ENCODE measurements around the gene NCAN.
"Not testable (repeated sequence)": the region's sequence is repeated elsewhere in the genome, so short reads cannot be mapped to it uniquely, and the experiment has no call there.

Gene NCAN

DNA sequence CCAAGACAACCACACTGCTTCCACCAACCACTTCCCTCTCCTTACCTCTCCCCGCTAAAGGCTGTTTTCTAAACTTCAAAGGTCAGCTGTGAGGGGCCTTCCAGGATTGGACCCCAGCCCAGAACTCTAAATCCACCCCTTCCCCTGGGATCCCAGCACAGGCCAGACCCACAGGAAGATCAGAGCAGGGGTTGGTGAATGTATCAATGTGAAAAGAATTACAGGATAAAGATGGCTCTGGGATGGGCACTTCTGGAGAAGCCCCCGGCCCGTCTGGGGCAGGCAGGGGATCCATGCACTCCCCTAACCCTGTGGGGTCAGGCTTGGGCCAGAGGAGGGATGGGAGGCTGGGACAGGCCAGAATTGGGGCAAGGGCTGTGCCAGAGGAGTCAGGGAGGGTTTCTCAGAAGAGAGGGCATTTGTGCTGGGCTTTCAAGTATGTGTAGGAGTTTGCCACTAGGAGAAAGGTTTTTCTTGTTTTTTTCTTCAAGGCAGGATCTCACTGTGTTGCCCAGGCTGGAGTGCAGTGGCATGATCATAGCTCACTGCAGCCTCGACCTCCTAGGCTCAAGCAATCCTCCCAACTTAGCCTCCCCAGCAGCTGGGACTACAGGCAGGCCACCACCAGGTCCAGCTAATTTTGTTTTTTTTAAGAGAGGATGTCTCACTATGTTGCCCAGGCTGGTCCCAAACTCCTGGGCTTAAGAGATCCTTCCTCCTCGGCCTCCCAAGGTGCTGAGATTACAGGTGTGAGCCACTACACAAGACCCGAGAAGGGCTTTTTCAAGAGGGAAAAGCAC is 40.7 kb upstream of the NCAN start:
- H3K4me3 ChIP-seq (replicated peaks; ENCODE audit: low read depth, low read length): no peak overlapping the region
- no peak for DNase-seq (ENCODE audit: low read depth)
- TF ChIP-seq, protein P1, sequence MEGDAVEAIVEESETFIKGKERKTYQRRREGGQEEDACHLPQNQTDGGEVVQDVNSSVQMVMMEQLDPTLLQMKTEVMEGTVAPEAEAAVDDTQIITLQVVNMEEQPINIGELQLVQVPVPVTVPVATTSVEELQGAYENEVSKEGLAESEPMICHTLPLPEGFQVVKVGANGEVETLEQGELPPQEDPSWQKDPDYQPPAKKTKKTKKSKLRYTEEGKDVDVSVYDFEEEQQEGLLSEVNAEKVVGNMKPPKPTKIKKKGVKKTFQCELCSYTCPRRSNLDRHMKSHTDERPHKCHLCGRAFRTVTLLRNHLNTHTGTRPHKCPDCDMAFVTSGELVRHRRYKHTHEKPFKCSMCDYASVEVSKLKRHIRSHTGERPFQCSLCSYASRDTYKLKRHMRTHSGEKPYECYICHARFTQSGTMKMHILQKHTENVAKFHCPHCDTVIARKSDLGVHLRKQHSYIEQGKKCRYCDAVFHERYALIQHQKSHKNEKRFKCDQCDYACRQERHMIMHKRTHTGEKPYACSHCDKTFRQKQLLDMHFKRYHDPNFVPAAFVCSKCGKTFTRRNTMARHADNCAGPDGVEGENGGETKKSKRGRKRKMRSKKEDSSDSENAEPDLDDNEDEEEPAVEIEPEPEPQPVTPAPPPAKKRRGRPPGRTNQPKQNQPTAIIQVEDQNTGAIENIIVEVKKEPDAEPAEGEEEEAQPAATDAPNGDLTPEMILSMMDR (IDR thresholded peaks at IDR 0.05; ENCODE audit: low read length, missing control alignments): no peak

DNA sequence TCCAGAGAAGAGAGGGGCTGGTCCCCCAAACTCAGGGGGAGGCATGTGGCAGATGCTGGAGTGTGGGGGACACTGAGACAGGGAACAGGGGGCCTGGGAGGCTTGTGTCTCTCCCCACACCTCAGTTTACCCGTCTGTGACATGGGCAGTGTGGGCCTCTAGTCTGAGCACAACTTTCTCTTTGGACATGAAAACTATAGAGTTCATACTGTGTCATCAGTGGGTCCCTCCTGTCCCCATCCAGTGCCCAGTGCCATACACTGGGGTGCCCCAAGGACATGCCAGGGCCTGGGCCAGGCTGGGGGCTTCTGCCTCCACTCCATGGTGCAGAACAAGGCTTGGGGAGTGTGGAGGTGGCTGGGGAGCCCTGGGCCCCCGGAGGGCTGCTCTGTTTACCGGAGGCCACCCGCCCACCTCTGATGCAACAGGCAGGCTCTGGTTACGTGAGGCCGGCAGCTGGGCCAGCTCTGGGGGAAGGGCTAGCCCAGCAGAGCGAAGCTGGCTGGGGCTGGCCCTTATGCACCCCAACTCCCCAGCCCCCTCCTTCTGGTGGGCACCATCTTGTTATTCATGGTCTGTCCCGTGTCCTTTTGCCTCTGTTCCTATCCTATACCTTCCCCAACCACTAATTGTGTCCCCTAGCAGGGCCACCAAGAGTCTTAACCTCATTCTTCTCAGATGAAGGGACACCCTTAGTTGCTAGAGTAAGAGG is 39.8 kb upstream of the NCAN start:
- TF ChIP-seq, protein P1 (IDR thresholded peaks at IDR 0.05; ENCODE audit: low read length, missing control alignments): no peak
- DNase-seq (ENCODE audit: low read depth): peak; percentile 56
- H3K4me3 ChIP-seq (replicated peaks; ENCODE audit: low read depth, low read length): no peak overlapping the region

DNA sequence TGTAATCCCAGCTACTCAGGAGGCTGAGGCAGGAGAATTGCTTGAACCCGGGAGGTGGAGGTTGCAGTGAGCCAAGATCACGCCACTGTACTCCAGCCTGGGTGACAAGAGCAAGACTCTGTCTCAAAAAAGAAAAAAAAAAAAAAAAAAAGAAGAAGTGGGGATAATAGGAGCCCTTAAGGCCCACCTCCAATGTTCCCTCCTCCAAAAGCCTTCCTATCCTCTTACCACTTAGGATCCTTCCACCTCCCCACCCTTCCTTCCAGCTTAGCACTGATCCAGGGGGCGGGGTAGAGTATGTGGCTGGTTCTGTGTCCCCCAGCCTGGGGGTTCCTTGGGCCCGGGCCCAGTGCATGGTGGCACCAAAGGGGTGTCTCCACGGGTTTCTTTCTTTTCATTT is 38.5 kb upstream of the NCAN start:
- DNase-seq (ENCODE audit: low read depth); H3K4me3 ChIP-seq (replicated peaks; ENCODE audit: low read depth, low read length): not testable (repeated sequence)

DNA sequence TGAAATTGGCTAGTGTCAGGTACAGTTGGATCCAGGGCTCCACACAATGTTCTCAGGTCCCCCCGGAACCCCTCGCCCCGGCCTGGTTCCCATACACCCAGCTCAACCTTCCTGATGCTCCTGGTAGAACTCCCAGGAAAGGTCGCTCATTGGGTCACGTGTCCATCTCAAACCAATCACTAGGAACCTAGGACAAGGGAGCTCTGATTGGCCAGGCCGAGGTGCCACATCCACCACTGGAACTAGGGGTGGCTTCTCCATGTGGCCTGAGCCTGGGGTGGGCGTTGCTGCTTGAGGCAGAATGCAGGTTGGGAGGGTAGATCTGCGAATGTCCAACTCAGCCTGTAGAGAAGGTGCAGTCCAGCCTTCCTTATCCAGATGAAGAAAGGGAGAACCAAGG is 34.8 kb upstream of the NCAN start:
- TF ChIP-seq, protein P1 (IDR thresholded peaks at IDR 0.05; ENCODE audit: low read length, missing control alignments): no peak
- no peak for DNase-seq (ENCODE audit: low read depth)
- H3K4me3 ChIP-seq (replicated peaks; ENCODE audit: low read depth, low read length): no peak overlapping the region

DNA sequence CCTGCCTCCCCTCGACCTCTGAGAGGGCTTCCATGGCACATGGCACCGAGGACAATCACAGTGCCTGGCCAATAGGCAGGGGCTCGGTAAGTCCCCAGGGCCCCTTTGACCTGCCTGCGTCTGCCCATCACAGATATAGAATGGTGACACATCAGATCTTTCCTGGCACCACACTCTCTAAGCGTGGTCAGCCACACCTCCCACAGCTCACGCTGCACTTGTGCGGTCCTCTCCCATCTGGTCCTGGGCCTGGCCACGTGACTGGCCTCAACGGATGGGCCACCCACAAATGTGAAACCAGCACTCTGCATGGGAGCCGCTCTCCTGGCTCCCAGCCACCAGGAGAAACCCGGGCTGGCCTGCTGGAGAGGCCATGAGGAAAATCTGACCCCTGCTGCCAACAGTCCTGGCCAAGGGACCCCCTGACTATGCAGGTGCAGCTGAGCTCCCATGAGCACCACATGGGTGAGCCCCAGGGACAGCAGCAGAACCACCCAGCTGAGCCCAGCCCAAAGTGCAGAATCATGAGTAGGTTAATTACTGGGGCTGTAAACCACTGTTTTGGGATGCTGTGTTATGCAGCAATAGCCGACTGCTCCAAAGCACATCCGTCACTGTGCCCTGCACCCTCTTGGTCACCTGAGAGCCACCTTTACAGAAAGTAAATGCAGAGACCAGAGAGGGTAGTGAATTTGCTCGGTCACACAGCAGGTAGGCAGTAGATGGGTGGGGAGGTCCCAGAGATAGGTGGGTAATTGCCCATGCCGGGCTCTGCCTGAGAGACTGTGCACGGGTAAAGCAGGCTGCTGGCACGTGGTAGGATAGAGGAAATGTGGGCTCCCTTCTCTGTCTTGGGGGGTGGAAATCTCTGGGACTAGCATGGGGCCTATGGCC is 32.0 kb upstream of the NCAN start:
- DNase-seq (ENCODE audit: low read depth): no peak
- H3K4me3 ChIP-seq (replicated peaks; ENCODE audit: low read depth, low read length): no peak overlapping the region
- TF ChIP-seq, protein P1 (IDR thresholded peaks at IDR 0.05; ENCODE audit: low read length, missing control alignments): no peak

DNA sequence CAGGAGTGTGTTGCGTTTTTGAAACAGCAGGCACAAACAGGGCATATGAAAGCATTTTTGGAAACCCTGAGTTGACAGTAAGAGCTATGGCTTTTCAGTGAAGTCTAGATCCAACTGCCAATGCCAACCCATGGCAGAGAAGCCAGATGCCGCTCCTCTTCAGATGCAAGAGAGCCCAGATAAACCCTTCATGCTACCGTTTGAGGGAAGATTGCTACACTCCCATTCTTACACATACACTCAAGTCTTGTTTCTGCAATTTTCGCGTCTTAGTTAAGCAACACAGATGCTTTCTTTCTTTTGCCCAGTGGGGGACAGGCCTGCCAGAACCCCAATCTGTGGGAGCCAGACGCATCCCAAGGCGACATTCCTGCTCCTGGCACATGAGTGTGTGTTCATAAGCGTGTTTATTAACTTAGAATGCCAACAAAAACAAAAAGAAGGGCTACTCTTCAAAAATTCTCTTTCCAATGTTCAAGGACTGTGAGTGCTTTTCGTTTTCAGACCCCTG is 30.2 kb upstream of the NCAN start:
- no peak for DNase-seq (ENCODE audit: low read depth)
- no peak overlapping the region for H3K4me3 ChIP-seq (replicated peaks; ENCODE audit: low read depth, low read length)
- TF ChIP-seq, protein P1 (IDR thresholded peaks at IDR 0.05; ENCODE audit: low read length, missing control alignments): no peak

All from fibroblast of pulmonary artery (primary cell).